Activated CD8-positive, alpha-beta memory T cell treated with anti-CD3 and anti-CD28 coated beads, Interleukin-2, amount 10 ng/mL, durations not matched to agents 7 days and 5 days (primary cell): ENCODE data around the gene ATP8A1. TPM values are rescaled to one million over a fixed set of nuclear protein-coding genes. Genes with fewer than 3 reads are reported as not detected.

Source experiments
- ATAC-seq: fragments of 150-1000 bp; cut with Tn5 transposase; one replicate; pipeline ENCODE4 v1.10.0; 2021; ENCODE audit warnings: moderate library complexity
- CTCF ChIA-PET: fragments of 350-600 bp; sonication (Branson Sonifier 250); formaldehyde crosslinking; loops from one replicate; lab custom pipeline; 2021; ENCODE audit warnings: antibody characterized with exemption; lab: Charles Lee
- DNase-seq: peaks from one replicate; pipeline ENCODE4 v3.0.0-alpha.2; 2020
- H3K27ac Mint-ChIP-seq: one replicate; pipeline ENCODE4 v1.8.0; 2021; ENCODE audit warnings: mild to moderate bottlenecking, mixed read lengths
- H3K27me3 Mint-ChIP-seq: one replicate; pipeline ENCODE4 v1.8.0; 2021; ENCODE audit warnings: mixed read lengths
- H3K36me3 Mint-ChIP-seq: one replicate; pipeline ENCODE4 v1.8.0; 2021; ENCODE audit warnings: mild to moderate bottlenecking, mixed read lengths
- H3K4me1 Mint-ChIP-seq: one replicate; pipeline ENCODE4 v1.8.0; 2021; ENCODE audit warnings: mixed read lengths
- H3K4me3 Mint-ChIP-seq: one replicate; pipeline ENCODE4 v1.8.0; 2021; ENCODE audit warnings: mild to moderate bottlenecking, moderate library complexity, mixed read lengths
- H3K9me3 Mint-ChIP-seq: one replicate; pipeline ENCODE4 v1.8.0; 2022; ENCODE audit warnings: low read depth, mixed read lengths
- total RNA-seq, 2 experiments: library from RNA; stranded (reverse); gene quantifications; one replicate each; pipeline ENCODE4 v1.2.3, GENCODE V29; 2021

Gene ATP8A1
- total RNA-seq, 2 experiments from 2014 or later, result 31.3 to 43.8 TPM

DNA sequence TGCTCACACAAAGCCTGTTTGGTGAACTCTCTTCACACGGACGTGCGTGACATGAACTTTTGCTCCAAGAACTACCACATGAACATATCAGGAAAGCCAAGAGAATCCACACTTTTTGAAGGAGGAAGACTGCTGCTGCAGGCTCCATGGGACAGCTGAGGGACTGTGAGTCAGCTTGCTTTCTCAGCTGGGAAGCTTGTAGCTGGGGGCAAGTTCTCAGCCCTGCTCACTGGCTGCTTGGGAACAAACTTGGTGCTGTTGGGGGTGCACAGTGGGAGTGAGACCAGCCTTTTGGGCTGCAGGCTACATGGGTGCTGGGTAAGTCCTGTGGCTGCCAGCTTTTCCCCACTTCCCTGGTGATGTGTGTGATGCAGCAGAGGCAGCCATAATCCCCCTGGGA, 123.9 kb downstream of the ATP8A1 start:
- DNase-seq, result no peak
- Mint-ChIP-seq H3K36me3 (peaks cover 33% of the 10 kb centered on the region), H3K27ac (no peak overlapping the region), H3K4me3 (no peak overlapping the region), H3K9me3 (no peaks in the 10 kb centered on the region), H3K27me3 (no peaks in the 10 kb centered on the region), H3K4me1 (peaks cover 3% of the 10 kb centered on the region)
- ATAC-seq, result no peak
- CTCF ChIA-PET, result interaction anchor here (2.6 kb wide), 1 partner anchor 12 kb away, joined by 10 read pairs; no protein-coding TSS in a partner anchor

DNA sequence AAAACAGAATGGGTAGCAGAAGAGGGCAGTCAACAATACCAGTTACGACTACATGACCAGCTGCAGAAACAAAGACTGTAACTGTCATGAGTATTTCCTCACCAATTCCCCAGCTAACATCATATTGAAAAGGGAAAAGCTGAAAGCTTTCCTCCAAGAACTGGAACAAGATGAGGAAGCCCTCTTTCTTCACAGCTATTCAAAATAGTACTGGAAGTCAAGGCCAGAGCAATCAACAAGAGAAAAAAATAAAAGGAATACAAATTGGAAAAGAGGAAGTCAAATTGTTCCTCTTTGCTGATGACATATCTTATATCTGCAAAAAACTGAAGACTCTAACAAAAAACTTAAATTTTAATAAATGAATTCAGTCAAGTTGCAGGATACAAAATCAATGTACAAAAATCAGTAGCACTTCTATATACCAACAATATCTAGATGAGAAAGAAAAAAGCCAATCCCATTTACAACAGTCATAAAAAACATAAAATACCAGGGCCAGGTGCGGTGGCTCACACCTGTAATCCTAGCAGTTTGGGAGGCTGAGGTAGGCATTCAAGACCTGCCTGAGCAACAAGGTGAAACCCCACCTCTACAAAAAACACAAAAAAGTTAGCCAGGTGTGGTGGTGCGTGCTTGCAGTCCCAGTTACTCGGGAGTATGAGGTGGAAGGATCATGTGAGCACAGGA, 125.4 kb downstream of the ATP8A1 start:
- ATAC-seq, result no peak
- Mint-ChIP-seq H3K9me3 (no peaks in the 10 kb centered on the region), H3K4me1 (peaks cover 3% of the 10 kb centered on the region), H3K27ac (no peak overlapping the region), H3K36me3 (peaks cover 28% of the 10 kb centered on the region), H3K4me3 (no peak overlapping the region), H3K27me3 (no peaks in the 10 kb centered on the region)
- CTCF ChIA-PET, result no interaction called here
- DNase-seq, result no peak

DNA sequence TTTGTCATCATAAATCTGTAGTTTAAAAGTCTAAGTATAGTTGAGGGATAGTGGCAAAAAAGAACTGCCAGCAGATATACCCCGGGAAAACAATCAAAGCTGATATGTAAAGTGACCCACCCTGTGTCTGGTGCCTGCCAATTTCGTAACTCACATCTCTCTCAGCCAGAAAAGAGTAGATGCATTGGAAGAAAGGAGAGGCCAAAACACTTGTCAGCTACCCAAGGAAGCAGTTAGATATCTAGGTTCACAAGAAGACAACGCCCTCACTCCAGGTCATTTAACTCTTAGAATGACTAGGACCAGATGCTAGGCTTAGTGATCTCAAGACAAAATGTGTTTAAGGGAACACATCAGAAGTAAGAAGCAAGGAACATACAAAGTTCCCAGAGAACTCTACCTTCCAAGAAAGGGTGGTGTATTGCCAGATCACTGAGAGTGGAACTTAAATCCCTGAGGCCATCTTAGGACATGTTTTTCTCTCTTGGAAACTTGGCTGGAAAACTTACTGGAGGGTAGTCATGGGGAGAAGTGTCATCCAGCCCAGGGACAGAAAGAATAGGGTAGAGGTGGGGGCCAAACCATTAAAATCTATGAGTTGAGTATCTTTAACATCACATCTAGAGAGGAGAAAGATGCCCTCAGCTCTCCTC, 133.7 kb downstream of the ATP8A1 start:
- H3K27ac Mint-ChIP-seq, result no peak overlapping the region
- H3K9me3 Mint-ChIP-seq, result no peaks in the 10 kb centered on the region
- CTCF ChIA-PET, result no interaction called here
- no peak overlapping the region for H3K4me3 Mint-ChIP-seq
- H3K27me3 Mint-ChIP-seq, result no peaks in the 10 kb centered on the region
- ATAC-seq, result no peak
- no peak for DNase-seq
- no peaks in the 10 kb centered on the region for H3K4me1 Mint-ChIP-seq
- peaks cover 4% of the 10 kb centered on the region for H3K36me3 Mint-ChIP-seq

GRCh38 chr4:42519803-42520417, 137.0 kb downstream of the ATP8A1 start:
- no peaks in the 10 kb centered on the region for H3K27me3 Mint-ChIP-seq
- peak; percentile 53 for ATAC-seq
- H3K9me3 Mint-ChIP-seq, result no peaks in the 10 kb centered on the region
- H3K4me3 Mint-ChIP-seq, result no peak overlapping the region
- H3K36me3 Mint-ChIP-seq, result peaks cover 4% of the 10 kb centered on the region
- H3K4me1 Mint-ChIP-seq, result no peaks in the 10 kb centered on the region
- CTCF ChIA-PET, result interaction anchor here (0.6 to 3.4 kb wide), 22 partner anchors 9 to 237 kb away, joined by 3 to 43 read pairs (median 4); partner anchors contain the start of gene SHISA3
- DNase-seq, result peak; percentile 53
- H3K27ac Mint-ChIP-seq, result no peak overlapping the region

GRCh38 chr4:42515156-42515884, 141.6 kb downstream of the ATP8A1 start:
- Mint-ChIP-seq H3K4me1 (no peaks in the 10 kb centered on the region), H3K27me3 (no peaks in the 10 kb centered on the region), H3K27ac (no peak overlapping the region), H3K4me3 (no peak overlapping the region), H3K9me3 (no peaks in the 10 kb centered on the region), H3K36me3 (peaks cover 9% of the 10 kb centered on the region)
- DNase-seq (no peak), ATAC-seq (no peak)
- CTCF ChIA-PET, result no interaction called here

- CTCF ChIA-PET, result no interaction called here
- H3K4me3 Mint-ChIP-seq, result no peak overlapping the region
These were observed 143.0 kb downstream of the ATP8A1 start for GRCh38 chr4:42513748-42514492.

GRCh38 chr4:42512226-42512625, 144.7 kb downstream of the ATP8A1 start:
- H3K27ac Mint-ChIP-seq, result no peak overlapping the region
- CTCF ChIA-PET, result interaction anchor here (1.7 kb wide), 1 partner anchor 230 kb away, joined by 4 read pairs; no protein-coding TSS in a partner anchor
- H3K36me3 Mint-ChIP-seq, result peaks cover 10% of the 10 kb centered on the region
- DNase-seq (no peak), ATAC-seq (no peak)
- no peaks in the 10 kb centered on the region for H3K4me1 Mint-ChIP-seq
- H3K27me3 Mint-ChIP-seq, result no peaks in the 10 kb centered on the region
- H3K9me3 Mint-ChIP-seq, result no peaks in the 10 kb centered on the region
- H3K4me3 Mint-ChIP-seq, result no peak overlapping the region

More at GRCh38 chr4:42513748-42514492, 143.0 kb downstream of the ATP8A1 start:
- Mint-ChIP-seq H3K9me3 (no peaks in the 10 kb centered on the region), H3K36me3 (peaks cover 7% of the 10 kb centered on the region), H3K27me3 (no peaks in the 10 kb centered on the region), H3K27ac (no peak overlapping the region), H3K4me1 (no peaks in the 10 kb centered on the region)
- DNase-seq (no peak), ATAC-seq (no peak)

GRCh38 chr4:42510225-42510624, 146.7 kb downstream of the ATP8A1 start:
- CTCF ChIA-PET, result interaction anchor here (0.5 to 2.4 kb wide), 4 partner anchors 9 to 303 kb away, joined by 3 to 14 read pairs (median 4); no protein-coding TSS in a partner anchor
- Mint-ChIP-seq H3K4me3 (no peak overlapping the region), H3K9me3 (no peaks in the 10 kb centered on the region), H3K36me3 (peaks cover 24% of the 10 kb centered on the region), H3K4me1 (no peaks in the 10 kb centered on the region), H3K27me3 (no peaks in the 10 kb centered on the region), H3K27ac (no peak overlapping the region)
- DNase-seq, result no peak
- no peak for ATAC-seq

DNA sequence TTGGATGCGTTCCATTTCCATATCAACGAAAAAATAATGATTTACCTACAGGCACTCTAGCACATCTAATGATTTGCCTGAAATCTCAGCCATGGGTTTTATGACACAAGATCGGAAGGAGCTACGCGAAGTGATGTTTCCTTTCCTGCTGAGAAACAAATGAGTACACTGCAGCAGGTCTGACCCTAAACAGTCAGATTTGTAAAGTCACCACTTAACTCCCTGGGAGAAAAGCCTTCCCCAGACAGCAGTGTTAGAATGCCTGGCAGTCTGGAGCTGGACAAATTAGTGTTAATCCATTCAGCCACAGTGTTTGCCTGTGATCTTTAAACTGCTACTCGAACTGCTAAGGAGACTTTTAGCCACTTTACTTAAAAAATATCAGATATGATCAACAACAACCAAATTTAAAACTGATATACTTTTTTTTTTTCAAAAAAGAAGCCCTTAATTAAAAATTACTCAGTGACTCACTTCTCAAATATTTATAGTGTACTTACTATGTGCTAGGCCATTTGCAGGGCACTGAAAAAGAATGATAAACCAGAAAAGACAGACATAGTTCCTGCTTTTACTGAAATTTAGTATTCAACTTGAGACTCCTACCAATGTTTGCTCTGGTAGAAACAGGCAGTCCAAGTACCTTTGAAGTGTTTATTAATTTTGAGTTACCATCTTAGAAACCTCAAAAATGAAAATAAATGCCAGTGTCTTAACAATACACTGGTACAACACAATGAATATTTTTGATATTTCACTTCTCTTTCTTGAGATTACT, 155.1 kb downstream of the ATP8A1 start:
- H3K4me1 Mint-ChIP-seq, result no peaks in the 10 kb centered on the region
- no peak for ATAC-seq
- H3K9me3 Mint-ChIP-seq, result no peaks in the 10 kb centered on the region
- H3K4me3 Mint-ChIP-seq, result no peak overlapping the region
- H3K36me3 Mint-ChIP-seq, result peaks cover 36% of the 10 kb centered on the region
- no peaks in the 10 kb centered on the region for H3K27me3 Mint-ChIP-seq
- no peak for DNase-seq
- CTCF ChIA-PET, result interaction anchor here (1.9 kb wide), 1 partner anchor 18 kb away, joined by 8 read pairs; no protein-coding TSS in a partner anchor
- H3K27ac Mint-ChIP-seq, result no peak overlapping the region

DNA sequence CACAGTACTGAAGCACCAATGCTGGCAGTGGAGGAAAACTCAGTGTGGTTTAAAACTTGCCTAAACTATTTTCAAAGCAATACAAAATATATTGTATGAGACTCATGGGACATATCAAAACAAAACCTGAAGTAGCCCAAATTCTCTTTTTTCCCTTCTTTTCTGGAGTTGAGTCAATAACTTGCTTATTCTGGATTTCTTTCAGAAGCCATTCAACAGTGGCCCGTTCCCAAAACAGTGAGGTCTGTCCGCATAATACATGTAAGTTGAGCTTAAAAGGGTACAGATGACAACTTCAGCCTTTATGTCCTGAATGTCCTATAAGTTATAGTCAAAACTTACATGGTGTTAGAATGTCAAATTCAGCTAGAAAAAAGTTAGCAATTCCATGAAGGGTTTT, 158.9 kb downstream of the ATP8A1 start:
- Mint-ChIP-seq H3K4me3 (no peak overlapping the region), H3K27ac (no peak overlapping the region), H3K27me3 (no peaks in the 10 kb centered on the region), H3K36me3 (peaks cover 19% of the 10 kb centered on the region), H3K9me3 (no peaks in the 10 kb centered on the region), H3K4me1 (no peaks in the 10 kb centered on the region)
- CTCF ChIA-PET, result interaction anchor here (1.6 to 1.8 kb wide), 2 partner anchors 13 to 22 kb away, joined by 4 to 5 read pairs; no protein-coding TSS in a partner anchor
- no peak for ATAC-seq
- no peak for DNase-seq

DNA sequence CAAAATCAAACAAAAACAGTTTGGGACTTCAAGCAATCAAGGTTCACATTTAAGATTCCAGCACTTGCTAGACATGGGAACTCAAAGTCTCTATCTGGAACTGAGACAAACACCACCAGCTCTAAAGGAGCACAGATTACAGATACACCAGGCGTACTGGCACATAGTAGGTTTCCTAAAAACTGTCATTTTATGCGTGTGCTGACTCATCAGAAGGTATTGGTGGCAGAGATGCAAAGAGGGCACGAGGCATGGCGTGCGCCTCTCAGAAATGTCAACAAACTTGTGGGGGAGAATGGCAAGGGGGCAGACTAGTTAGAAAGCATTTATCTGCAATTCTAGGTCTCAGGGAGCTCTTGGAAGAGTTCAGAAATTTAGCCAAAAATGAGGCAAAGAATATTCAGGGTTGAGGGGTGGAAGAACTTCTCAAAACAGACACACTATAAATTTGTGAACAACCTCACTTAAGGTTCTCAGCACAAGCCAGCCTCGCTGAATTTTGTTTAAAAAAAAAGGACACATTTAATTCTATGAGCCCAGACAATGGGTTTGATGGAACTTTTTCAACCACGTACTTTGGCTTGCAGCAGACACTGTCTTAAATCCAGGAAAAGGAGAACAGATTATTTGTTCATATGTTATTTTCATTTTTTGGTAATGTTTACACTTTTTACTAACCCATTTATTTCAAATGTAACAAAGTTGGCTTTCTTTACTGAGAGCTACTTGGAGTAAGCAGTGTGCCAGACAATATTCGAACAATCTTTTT, 159.6 kb downstream of the ATP8A1 start:
- H3K27me3 Mint-ChIP-seq, result no peaks in the 10 kb centered on the region
- H3K36me3 Mint-ChIP-seq, result peaks cover 14% of the 10 kb centered on the region
- CTCF ChIA-PET, result interaction anchor here (1.6 to 1.8 kb wide), 2 partner anchors 13 to 22 kb away, joined by 4 to 5 read pairs; no protein-coding TSS in a partner anchor
- DNase-seq (no peak), ATAC-seq (no peak)
- H3K9me3 Mint-ChIP-seq, result no peaks in the 10 kb centered on the region
- H3K4me3 Mint-ChIP-seq, result no peak overlapping the region
- H3K27ac Mint-ChIP-seq, result no peak overlapping the region
- H3K4me1 Mint-ChIP-seq, result no peaks in the 10 kb centered on the region
